Gastrocnemius medialis (tissue), 4 donors: ENCODE data around the gene TXLNA.

Experiments used
- CTCF ChIP-seq, 5 experiments: fragments of 450-650 bp in 3 of 5; fragments of 200-600 bp in 2 of 5; sonication (generic) in 2 of 5; IDR thresholded peaks in 4 of 5; conservative IDR thresholded peaks in 1 of 5; 1 replicate in 4 of 5; 2 replicates in 1 of 5; pipeline ENCODE4 v1.5.1; 2016 to 2019; ENCODE audit warnings: antibody characterized with exemption in 5 of 5, mild to moderate bottlenecking in 3 of 5, moderate library complexity in 3 of 5
- POLR2A ChIP-seq, 2 donors: fragments of 450-650 bp; IDR thresholded peaks; one replicate each; pipeline ENCODE4 v1.6.1; 2017; ENCODE audit warnings: antibody characterized with exemption in 2 of 2, mild to moderate bottlenecking in 2 of 2, moderate library complexity in 2 of 2

GRCh38 chr1:32159189-32159588 is 20.3 kb upstream of the TXLNA start:
- no peak for TF ChIP-seq CTCF (IDR thresholded peaks at IDR 0.05 in 4 of 5, conservative IDR thresholded peaks at IDR 0.05 in 1 of 5)
- no peak for TF ChIP-seq POLR2A (IDR thresholded peaks at IDR 0.05)
